ENCODE data around the gene ACSF3.

ACSF3 gene

GRCh38 chr16:89142474-89143195, 49.0 kb downstream of the ACSF3 start:
- DNase-seq (ENCODE audit: low read depth in 2 of 2, low spot score in 1 of 2): no peak

DNA sequence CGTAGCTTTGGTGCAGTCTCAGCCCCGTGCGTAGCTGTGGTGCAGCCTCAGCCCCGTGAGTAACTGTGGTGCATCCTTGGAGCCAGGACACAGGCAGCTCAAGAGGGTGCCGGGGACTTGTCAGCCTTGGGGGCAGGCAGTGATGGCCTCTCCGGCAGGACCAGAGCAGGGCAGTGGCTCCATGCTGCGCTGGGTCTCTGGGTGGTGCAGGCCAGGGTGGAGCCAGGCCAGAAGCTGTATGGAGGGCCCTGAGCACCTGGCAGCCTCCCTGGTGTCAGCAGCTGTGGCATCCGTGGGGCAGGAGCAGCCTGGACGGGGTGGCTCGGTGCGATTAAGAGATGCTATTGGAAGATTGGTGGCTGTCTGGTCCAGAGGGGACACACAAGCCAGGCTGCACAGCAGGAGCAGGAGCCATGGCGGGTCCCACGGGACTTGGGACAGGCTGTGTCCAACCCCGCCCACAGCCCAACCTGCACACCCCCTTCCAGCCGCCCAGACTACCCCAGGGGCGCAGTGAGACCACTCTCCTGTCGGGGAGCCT, 49.6 kb downstream of the ACSF3 start:
- no peak for DNase-seq (ENCODE audit: low read depth in 2 of 2, low spot score in 1 of 2)

- DNase-seq (ENCODE audit: low read depth in 2 of 2, low spot score in 1 of 2): no peak
Measured at GRCh38 chr16:89143911-89144675, 50.4 kb downstream of the ACSF3 start.

DNA sequence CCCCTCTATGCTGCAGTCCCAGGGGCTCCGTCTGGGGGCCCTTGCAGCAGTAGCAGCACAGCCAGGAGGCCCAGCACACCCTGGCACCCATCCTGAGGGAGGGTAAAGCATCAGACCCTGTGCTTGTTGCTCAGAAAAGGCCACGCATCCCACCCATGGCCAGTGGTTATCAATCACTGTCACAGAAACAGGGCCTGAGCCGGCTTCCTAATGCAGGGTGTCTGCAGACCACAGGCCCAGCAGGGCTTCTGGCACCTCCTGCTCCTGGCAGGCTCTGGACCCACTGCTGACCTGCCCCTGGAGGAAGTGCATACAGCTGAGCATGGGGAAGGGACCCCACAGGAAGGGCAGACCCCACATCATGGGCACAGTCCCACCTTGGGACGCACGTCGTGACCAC, 51.0 kb downstream of the ACSF3 start:
- no peak for DNase-seq (ENCODE audit: low read depth in 2 of 2, low spot score in 1 of 2)

- no peak for DNase-seq (ENCODE audit: low read depth in 2 of 2, low spot score in 1 of 2)
Measured at GRCh38 chr16:89145406-89146161, 51.9 kb downstream of the ACSF3 start.

GRCh38 chr16:89146211-89147005, 52.8 kb downstream of the ACSF3 start:
- no peak for DNase-seq (ENCODE audit: low read depth in 2 of 2, low spot score in 1 of 2)

GRCh38 chr16:89147085-89147817, 53.6 kb downstream of the ACSF3 start:
- no peak for DNase-seq (ENCODE audit: low read depth in 2 of 2, low spot score in 1 of 2)

DNA sequence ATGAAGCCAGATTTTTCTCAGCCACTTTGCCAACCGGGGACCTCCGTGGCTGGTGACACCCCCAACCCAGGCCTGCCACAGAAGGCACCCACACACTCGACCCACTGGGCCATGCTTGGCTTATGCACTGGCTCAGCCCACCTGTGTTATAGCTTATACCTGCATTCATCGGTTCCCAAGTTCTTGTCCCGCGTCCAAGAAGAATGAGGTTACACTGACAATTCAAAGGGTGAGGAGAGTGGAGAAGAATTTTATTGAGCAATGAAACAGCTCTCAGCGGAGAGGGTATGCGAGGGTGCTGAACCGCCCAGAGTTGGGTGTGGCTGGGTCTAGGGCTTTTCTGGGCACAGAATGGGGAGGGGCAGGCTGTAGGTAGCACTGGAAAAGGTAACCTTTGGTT, 55.7 kb downstream of the ACSF3 start:
- DNase-seq (ENCODE audit: low read depth in 2 of 2, low spot score in 1 of 2): no peak

DNA sequence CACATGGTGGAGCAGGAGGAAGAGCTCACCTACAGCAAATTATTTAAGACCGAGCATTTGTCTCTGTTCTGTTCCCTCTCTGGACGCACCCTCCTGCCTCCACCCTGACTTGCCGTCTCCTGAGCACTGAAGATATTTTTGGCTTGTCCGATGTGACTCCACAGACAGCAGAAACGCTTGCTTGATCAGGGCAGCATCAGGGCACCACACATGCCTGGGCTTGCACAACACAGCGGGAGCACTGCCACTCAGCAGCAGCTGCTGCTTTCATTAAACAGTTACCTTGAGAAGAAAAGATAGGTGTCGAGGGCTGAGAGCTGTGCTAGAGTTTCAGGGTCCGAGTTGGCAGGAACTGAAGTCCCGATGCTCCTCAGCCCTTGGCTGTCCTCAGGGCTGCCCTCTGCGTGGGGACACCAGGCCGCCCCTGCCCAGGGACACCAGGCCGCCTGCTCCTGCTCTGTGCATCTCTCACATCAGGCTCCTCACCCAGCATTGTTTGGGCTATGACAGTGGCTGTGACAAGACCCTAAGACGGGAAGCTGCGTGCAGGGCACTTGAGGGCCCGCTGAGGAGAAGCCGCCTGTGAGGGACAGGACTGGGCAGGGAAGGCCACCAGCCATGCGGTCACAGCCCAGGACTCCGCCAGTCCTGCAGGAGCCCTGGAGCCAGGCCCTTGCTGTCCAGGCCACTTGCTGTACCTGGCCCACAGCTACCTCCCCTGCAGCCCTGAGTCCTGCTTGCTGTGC, 56.6 kb downstream of the ACSF3 start:
- no peak for DNase-seq (ENCODE audit: low read depth in 2 of 2, low spot score in 1 of 2)

GRCh38 chr16:89150981-89151380, 57.3 kb downstream of the ACSF3 start:
- DNase-seq (ENCODE audit: low read depth in 2 of 2, low spot score in 1 of 2): no peak

GRCh38 chr16:89152831-89153700, 59.4 kb downstream of the ACSF3 start:
- DNase-seq (ENCODE audit: low read depth in 2 of 2, low spot score in 1 of 2): no peak

GRCh38 chr16:89153848-89154271, 60.2 kb downstream of the ACSF3 start:
- DNase-seq (ENCODE audit: low read depth in 2 of 2, low spot score in 1 of 2): no peak

- DNase-seq (ENCODE audit: low read depth in 2 of 2, low spot score in 1 of 2): no peak
Measured at GRCh38 chr16:89154390-89155183, 60.9 kb downstream of the ACSF3 start.

DNA sequence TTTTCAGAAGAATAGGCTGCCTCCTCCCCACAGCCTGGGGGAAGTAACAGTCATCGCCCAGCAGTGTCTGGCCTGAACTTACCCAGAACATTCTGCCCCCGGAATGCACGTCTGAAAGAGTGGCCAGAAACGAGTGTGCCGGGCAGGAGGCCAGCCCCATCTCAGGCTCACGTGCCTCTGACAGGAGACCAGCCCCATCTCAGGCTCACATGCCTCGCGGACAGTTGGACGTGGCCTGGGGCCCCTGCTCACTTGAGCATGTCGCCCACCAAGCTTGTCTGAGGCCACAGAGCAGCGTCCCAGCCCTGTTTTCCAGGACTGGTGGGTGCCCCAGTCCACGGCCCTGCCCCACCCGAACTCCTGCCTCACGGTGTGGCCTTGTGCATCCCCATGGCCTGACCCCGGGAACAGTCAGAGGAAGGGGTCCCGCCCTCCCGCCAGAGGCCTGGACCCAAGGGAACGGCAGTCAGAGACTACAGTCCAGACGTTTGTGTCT, 61.6 kb downstream of the ACSF3 start:
- no peak for DNase-seq (ENCODE audit: low read depth in 2 of 2, low spot score in 1 of 2)

GRCh38 chr16:89155851-89156739, 62.4 kb downstream of the ACSF3 start:
- no peak for DNase-seq (ENCODE audit: low read depth in 2 of 2, low spot score in 1 of 2)
